Measurements from ENCODE around the gene ALPP.

DNA sequence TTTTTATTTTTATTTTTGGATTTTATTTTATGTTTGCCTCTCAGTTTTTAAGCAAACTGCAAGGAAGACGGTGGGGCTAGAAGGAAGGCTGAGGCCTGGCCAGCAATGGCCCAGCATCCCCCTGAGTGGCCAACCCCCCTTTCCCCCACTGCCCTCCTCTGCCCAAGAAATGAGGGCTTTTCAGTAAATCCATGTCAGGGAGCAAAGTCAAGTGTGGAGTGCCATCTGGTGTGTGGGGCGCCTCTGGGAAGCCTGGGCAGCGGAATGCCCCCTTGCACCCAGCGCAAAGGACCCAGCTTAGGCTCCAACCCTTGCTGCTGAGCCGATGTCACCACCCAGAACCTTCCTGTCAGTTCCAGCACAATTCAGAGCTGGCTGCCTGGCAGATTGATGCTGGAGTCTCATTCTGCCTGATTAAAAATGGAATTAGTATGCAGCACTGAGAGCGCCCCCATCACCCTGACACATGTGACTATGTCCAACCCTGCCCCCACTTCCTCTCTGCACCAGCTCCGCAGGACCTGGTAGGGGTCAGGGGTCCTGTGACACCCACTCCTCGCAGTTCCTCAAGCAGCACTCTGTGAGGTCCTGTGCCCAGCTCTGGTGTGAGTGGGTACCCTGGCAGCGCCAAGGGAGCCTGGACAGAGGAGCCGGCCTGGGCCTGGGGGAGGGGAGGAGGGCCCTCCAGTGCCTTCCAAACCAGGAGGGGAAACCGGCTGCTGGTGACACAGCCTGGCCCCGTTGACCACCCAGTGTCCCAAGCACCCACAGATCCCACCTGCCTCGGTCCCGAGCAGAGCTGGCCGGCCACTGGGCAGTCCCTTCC is 9.2 kb upstream of the ALPP start:
- TF ChIP-seq ZNF274 (IDR thresholded peaks at IDR 0.05; ENCODE audit: low read depth, low read length) = no peak
- TF ChIP-seq SUZ12 (IDR thresholded peaks at IDR 0.05; ENCODE audit: extremely low read depth, insufficient read depth, insufficient read length) = no peak

All from NT2/D1 (cell line).